NCI-H128 (cell line): Measurements from ENCODE around the gene TMOD1.
"Not testable (repeated sequence)": the region's sequence is repeated elsewhere in the genome, so short reads cannot be mapped to it uniquely, and the experiment has no call there.

Source experiments
- DNase-seq: peaks from one replicate; lab custom pipeline; 2025; ENCODE audit not compliant: unreplicated experiment; lab: John Stamatoyannopoulos, UW

TMOD1 gene

GRCh38 chr9:97592126-97592525 lies 90.7 kb downstream of the TMOD1 start:
- no peak for DNase-seq

GRCh38 chr9:97593960-97594359 lies 92.5 kb downstream of the TMOD1 start:
- no peak for DNase-seq

- DNase-seq: peak; percentile 8
Observed at GRCh38 chr9:97594381-97594921, 93.0 kb downstream of the TMOD1 start.

GRCh38 chr9:97596906-97597305 lies 95.4 kb downstream of the TMOD1 start:
- DNase-seq: no peak

GRCh38 chr9:97598461-97599288 lies 97.2 kb downstream of the TMOD1 start:
- DNase-seq: peak; percentile 25

- DNase-seq: no peak
Observed at GRCh38 chr9:97599314-97599846, 97.9 kb downstream of the TMOD1 start.

- DNase-seq: no peak
Observed at GRCh38 chr9:97600531-97601227, 99.2 kb downstream of the TMOD1 start.

GRCh38 chr9:97601228-97601898 lies 99.9 kb downstream of the TMOD1 start:
- no peak for DNase-seq

GRCh38 chr9:97602430-97602829 lies 101.0 kb downstream of the TMOD1 start:
- no peak for DNase-seq

GRCh38 chr9:97604901-97605645 lies 103.6 kb downstream of the TMOD1 start:
- DNase-seq: no peak

- peak; percentile 45 for DNase-seq
Observed at GRCh38 chr9:97615439-97616072, 114.1 kb downstream of the TMOD1 start.

- no peak for DNase-seq
Observed at GRCh38 chr9:97617939-97618416, 116.5 kb downstream of the TMOD1 start.

- DNase-seq: not testable (repeated sequence)
Observed at GRCh38 chr9:97620063-97620462, 118.6 kb downstream of the TMOD1 start.

GRCh38 chr9:97622483-97622882 lies 121.0 kb downstream of the TMOD1 start:
- DNase-seq: not testable (repeated sequence)

GRCh38 chr9:97623946-97624345 lies 122.5 kb downstream of the TMOD1 start:
- no peak for DNase-seq

GRCh38 chr9:97625620-97626019 lies 124.2 kb downstream of the TMOD1 start:
- no peak for DNase-seq

GRCh38 chr9:97627624-97628023 lies 126.2 kb downstream of the TMOD1 start:
- no peak for DNase-seq

GRCh38 chr9:97628668-97629067 lies 127.2 kb downstream of the TMOD1 start:
- no peak for DNase-seq

- no peak for DNase-seq
Observed at GRCh38 chr9:97629156-97629555, 127.7 kb downstream of the TMOD1 start.

- DNase-seq: no peak
Observed at GRCh38 chr9:97630591-97630990, 129.1 kb downstream of the TMOD1 start.
